ENCODE data around the gene MCUR1. TPM values are rescaled to one million over a fixed set of nuclear protein-coding genes. Genes with fewer than 3 reads are reported as not detected.

The MCUR1 gene
- total RNA-seq, 1 experiment from 2014 or later = 64.8 TPM

DNA sequence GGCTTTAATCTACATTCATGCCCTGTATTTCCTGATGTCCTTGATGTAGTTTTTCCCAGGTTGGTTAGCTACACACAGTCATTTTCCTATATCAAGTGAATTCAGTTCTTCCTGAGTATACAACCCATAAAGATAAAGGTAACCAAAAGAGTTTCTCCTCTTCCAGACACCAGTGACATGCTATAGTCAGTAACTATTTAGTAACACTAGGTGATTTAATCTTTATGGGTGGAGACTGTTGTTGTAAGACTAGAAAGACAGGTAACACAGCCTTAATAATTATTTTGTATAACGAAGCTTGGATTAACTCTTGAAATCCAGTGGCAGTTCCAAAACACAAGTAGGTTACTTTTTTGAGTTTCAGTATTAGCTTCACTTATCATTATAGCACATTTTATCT, 17.6 kb downstream of the MCUR1 start:
- BruUV-seq (replicated peaks) = no TSS peak

GRCh38 chr6:13795041-13795750, 19.2 kb downstream of the MCUR1 start:
- H3K4me1 Mint-ChIP-seq (ENCODE audit: low read depth, unreplicated experiment) = peaks cover 11% of the 10 kb centered on the region
- Histone ChIP-seq H3K4me1 (peaks cover 13% of the 10 kb centered on the region; the same call in 1 of the 2 replicates), H3K36me3 (ENCODE audit: control insufficient read depth, insufficient read depth, low read length) (peaks cover 1% of the 10 kb centered on the region; the same call in 1 of the 2 replicates), H3K27me3 (replicated peaks; ENCODE audit: control insufficient read depth, insufficient read depth, low read length) (no peaks in the 10 kb centered on the region), H3K9me3 (no peaks in the 10 kb centered on the region), H3K4me3 (ENCODE audit: low read depth, low read length) (no peak overlapping the region)
- intact Hi-C loops (cut with micrococcal nuclease; ENCODE audit: unreplicated experiment) = loop anchor here (1.0 to 2.0 kb wide), 6 partner anchors 68 to 350 kb away; no protein-coding TSS in a partner anchor
- peak overlapping the region; percentile 37 for H3K27ac Mint-ChIP-seq (ENCODE audit: unreplicated experiment)
- no peaks in the 10 kb centered on the region for H3K9me3 Mint-ChIP-seq (ENCODE audit: unreplicated experiment)
- DNase-seq = peak; percentile 74 to 84
- ChIA-PET POLR2A (no interaction called here), CTCF (interaction anchor here (0.6 to 1.2 kb wide), 3 partner anchors 77 to 284 kb away, joined by 4 to 5 read pairs (median 4); no protein-coding TSS in a partner anchor)
- BruUV-seq (replicated peaks) = no TSS peak
- no peaks in the 10 kb centered on the region for H3K27me3 Mint-ChIP-seq (ENCODE audit: insufficient read depth, unreplicated experiment)
- no peak overlapping the region for H3K4me3 Mint-ChIP-seq (ENCODE audit: unreplicated experiment)
- TF ChIP-seq CTCF (IDR thresholded peaks at IDR 0.05; ENCODE audit: insufficient read depth in 1 of 2, low read depth in 1 of 2, low read length in 1 of 2, severe bottlenecking in 1 of 2, unreplicated experiment in 1 of 2) = peak; percentile 84 to 90
- H3K36me3 Mint-ChIP-seq (ENCODE audit: insufficient read depth, unreplicated experiment) = peaks cover 73% of the 10 kb centered on the region

More for the DNA sequence above, 17.6 kb downstream of the MCUR1 start:
- no peak for TF ChIP-seq CTCF (IDR thresholded peaks at IDR 0.05; ENCODE audit: insufficient read depth in 1 of 2, low read depth in 1 of 2, low read length in 1 of 2, severe bottlenecking in 1 of 2, unreplicated experiment in 1 of 2)
- Histone ChIP-seq H3K36me3 (ENCODE audit: control insufficient read depth, insufficient read depth, low read length) (peaks cover under 1% of the 10 kb centered on the region; the same call in 1 of the 2 replicates), H3K27me3 (replicated peaks; ENCODE audit: control insufficient read depth, insufficient read depth, low read length) (no peaks in the 10 kb centered on the region), H3K4me1 (peaks cover 13% of the 10 kb centered on the region; the same call in 1 of the 2 replicates), H3K9me3 (no peaks in the 10 kb centered on the region), H3K4me3 (ENCODE audit: low read depth, low read length) (no peak overlapping the region)
- CTCF ChIA-PET = no interaction called here
- H3K4me1 Mint-ChIP-seq (ENCODE audit: low read depth, unreplicated experiment) = peaks cover 11% of the 10 kb centered on the region
- peaks cover 74% of the 10 kb centered on the region for H3K36me3 Mint-ChIP-seq (ENCODE audit: insufficient read depth, unreplicated experiment)
- no peaks in the 10 kb centered on the region for H3K9me3 Mint-ChIP-seq (ENCODE audit: unreplicated experiment)
- DNase-seq = no peak
- no peak overlapping the region for H3K27ac Mint-ChIP-seq (ENCODE audit: unreplicated experiment)
- H3K4me3 Mint-ChIP-seq (ENCODE audit: unreplicated experiment) = no peak overlapping the region
- POLR2A ChIA-PET = no interaction called here
- H3K27me3 Mint-ChIP-seq (ENCODE audit: insufficient read depth, unreplicated experiment) = no peaks in the 10 kb centered on the region
- intact Hi-C loops (cut with micrococcal nuclease; ENCODE audit: unreplicated experiment) = no loop called here

GRCh38 chr6:13794184-13794583, 20.2 kb downstream of the MCUR1 start:
- H3K27me3 ChIP-seq (replicated peaks; ENCODE audit: control insufficient read depth, insufficient read depth, low read length) = no peaks in the 10 kb centered on the region
- H3K9me3 ChIP-seq = no peaks in the 10 kb centered on the region
- Mint-ChIP-seq H3K36me3 (ENCODE audit: insufficient read depth, unreplicated experiment) (peaks cover 75% of the 10 kb centered on the region), H3K4me3 (ENCODE audit: unreplicated experiment) (no peak overlapping the region), H3K27me3 (ENCODE audit: insufficient read depth, unreplicated experiment) (no peaks in the 10 kb centered on the region), H3K9me3 (ENCODE audit: unreplicated experiment) (no peaks in the 10 kb centered on the region), H3K27ac (ENCODE audit: unreplicated experiment) (no peak overlapping the region), H3K4me1 (ENCODE audit: low read depth, unreplicated experiment) (peaks cover 11% of the 10 kb centered on the region)
- intact Hi-C loops (cut with micrococcal nuclease; ENCODE audit: unreplicated experiment) = loop anchor here (2.0 kb wide), 2 partner anchors 69 to 351 kb away; no protein-coding TSS in a partner anchor
- H3K4me1 ChIP-seq = peaks cover 13% of the 10 kb centered on the region; the same call in 1 of the 2 replicates
- CTCF ChIA-PET = interaction anchor here (0.7 kb wide), 1 partner anchor 1997 kb away, joined by 3 read pairs; no protein-coding TSS in a partner anchor
- BruUV-seq (replicated peaks) = no TSS peak
- no peak for TF ChIP-seq CTCF (IDR thresholded peaks at IDR 0.05; ENCODE audit: insufficient read depth in 1 of 2, low read depth in 1 of 2, low read length in 1 of 2, severe bottlenecking in 1 of 2, unreplicated experiment in 1 of 2)
- H3K4me3 ChIP-seq (ENCODE audit: low read depth, low read length) = no peak overlapping the region
- POLR2A ChIA-PET = no interaction called here
- H3K36me3 ChIP-seq (ENCODE audit: control insufficient read depth, insufficient read depth, low read length) = peaks cover 1% of the 10 kb centered on the region; the same call in 1 of the 2 replicates
- DNase-seq = no peak

Data from Caco-2 (cell line).